ENCODE measurements around the gene SDHA. TPM values are rescaled to one million over a fixed set of nuclear protein-coding genes. Genes with fewer than 3 reads are reported as not detected.

The SDHA gene
- total and polyA plus RNA-seq, 9 of the 15 experiments (the other 6 are each of a cell fraction or from before 2014, with no cell fraction given) = 82.9 to 191 (median 130) TPM

DNA sequence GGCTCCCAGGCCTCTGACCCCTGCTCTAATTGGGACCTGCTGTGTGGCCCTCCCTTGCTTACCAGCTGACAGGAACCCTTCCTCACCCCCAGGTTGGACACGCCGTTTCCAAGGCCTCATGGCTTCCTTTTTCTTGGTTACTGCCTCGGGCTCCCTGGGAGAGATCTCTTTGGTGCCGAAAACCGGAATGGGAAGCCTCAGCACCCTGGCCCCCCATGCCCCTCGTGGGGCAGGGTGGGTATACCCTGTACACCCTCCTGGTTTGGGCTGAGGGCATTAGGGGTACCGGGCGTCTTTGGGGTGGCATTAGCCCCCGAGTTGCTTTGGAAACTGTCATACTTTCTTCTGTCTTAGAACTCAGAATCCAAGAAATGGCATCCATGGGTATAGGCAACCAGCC, 37.0 kb upstream of the SDHA start (continued):
- no peak for TF ChIP-seq TAF7 (tag; IDR thresholded peaks at IDR 0.05)
- TF ChIP-seq TCFL5 (CRISPR knock-in tag; conservative IDR thresholded peaks at IDR 0.05) = no peak

DNA sequence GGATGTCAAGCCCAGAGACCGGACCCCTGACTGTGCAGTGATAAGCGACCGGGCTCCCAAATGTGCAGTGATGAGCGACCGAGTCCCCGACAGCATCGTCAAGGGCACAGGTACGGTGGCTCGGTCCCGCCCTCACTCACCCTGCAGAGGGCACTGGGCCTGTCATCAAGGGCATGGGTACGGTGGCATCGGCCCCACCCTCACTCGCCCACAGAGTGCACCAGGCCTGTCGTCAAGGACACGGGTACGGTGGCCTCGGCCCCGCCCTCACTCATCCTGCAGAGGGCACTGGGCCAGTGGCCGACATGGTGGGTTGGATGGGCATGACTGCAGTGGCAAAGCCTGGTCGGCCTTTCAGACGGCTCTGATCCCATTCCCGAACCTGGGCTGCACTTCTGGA, 36.6 kb upstream of the SDHA start:
- ATAC-seq (no peak), DNase-seq (ENCODE audit: extremely low read depth in 1 of 4, low spot score in 3 of 4) (no peak), FAIRE-seq (no peak)
- BruUV-seq (replicated peaks) = no TSS peak
- WGBS (ENCODE audit: insufficient coverage, low coverage, missing lambda C conversion rate) = 4% methylated on average over 22 of the region's 22 CpGs
- peak overlapping the region in 1 of 2 experiments; percentile 13; a peak in 1 of 4 replicates for H3K9ac ChIP-seq (ENCODE audit: insufficient read depth in 1 of 2, low read depth in 2 of 2, low read length in 2 of 2)
- H4K20me1 ChIP-seq (replicated peaks; ENCODE audit: control insufficient read depth, insufficient read depth, low read length) = peaks cover 12% of the 10 kb centered on the region
- no peak overlapping the region for H3K4me2 ChIP-seq (ENCODE audit: insufficient read depth, low read length)
- no peaks in the 10 kb centered on the region for H3K79me2 ChIP-seq (ENCODE audit: control insufficient read depth, insufficient read depth, low read length)
- peaks cover 0 to 15% of the 10 kb centered on the region in 2 experiments; a peak in 1 of 5 replicates for H3K4me1 ChIP-seq (replicated peaks in 1 of 2; ENCODE audit: control insufficient read depth in 2 of 2, insufficient read depth in 2 of 2, low read length in 2 of 2)
- intact Hi-C loops (cut with micrococcal nuclease) (no loop called here), in situ Hi-C loops (cut with MboI) (no loop called here)
- no peaks in the 10 kb centered on the region for H3K9me1 ChIP-seq (ENCODE audit: control insufficient read depth, insufficient read depth, low read length)
- TF ChIP-seq CBX2 (IDR thresholded peaks at IDR 0.05; ENCODE audit: insufficient read depth, low read length, poor library complexity, severe bottlenecking) (no peak), PATZ1 (CRISPR knock-in tag; IDR thresholded peaks at IDR 0.05; ENCODE audit: borderline replicate concordance) (no peak), NEUROD1 (IDR thresholded peaks at IDR 0.05; ENCODE audit: borderline replicate concordance, low read depth, low read length, partially characterized antibody) (no peak), NR2C1 (IDR thresholded peaks at IDR 0.05) (no peak), NR2C1 (tag; IDR thresholded peaks at IDR 0.05) (no peak), KDM1A (IDR thresholded peaks at IDR 0.05) (no peak)
- no peaks in the 10 kb centered on the region for H3K9me3 ChIP-seq (replicated peaks; ENCODE audit: control insufficient read depth, insufficient read depth, low read depth, low read length)
- H2AFZ ChIP-seq (ENCODE audit: low read depth, low read length) = no peak overlapping the region
- peaks cover 70 to 79% of the 10 kb centered on the region in 2 experiments for H3K27me3 ChIP-seq (ENCODE audit: control insufficient read depth in 2 of 2, insufficient read depth in 2 of 2, low read length in 2 of 2)
- no peak overlapping the region for H3K4me3 ChIP-seq
- H3K27ac ChIP-seq (ENCODE audit: extremely low read depth, low read depth, low read length) = no peak overlapping the region
- POLR2A ChIA-PET = no interaction called here
- CTCF ChIA-PET (ENCODE audit: low intra/inter-chr PET ratio) = no interaction called here
- no peaks in the 10 kb centered on the region for H3K36me3 ChIP-seq (ENCODE audit: control insufficient read depth, insufficient read depth, low read length)

All from K562 (cell line).